Mesendoderm (in vitro differentiated cells): ENCODE measurements around the gene RIPOR1.

Experiments
- DNase-seq: peaks from one replicate; pipeline ENCODE4 v3.0.0; 2013
- H2AK5ac ChIP-seq: 2 replicates; pipeline ENCODE4 v1.6.1; 2013; ENCODE audit warnings: low read length, inconsistent platforms
- H2BK120ac ChIP-seq: 2 replicates; pipeline ENCODE4 v1.6.1; 2013; ENCODE audit warnings: low read depth, mild to moderate bottlenecking, low read length, moderate library complexity, mixed read lengths
- H2BK15ac ChIP-seq: replicated peaks from 2 replicates; pipeline ENCODE4 v1.6.1; 2013; ENCODE audit warnings: low read depth, mild to moderate bottlenecking, moderate library complexity
- H2BK5ac ChIP-seq: 2 replicates; pipeline ENCODE4 v1.6.1; 2013; ENCODE audit warnings: low read length, inconsistent platforms
- H3K18ac ChIP-seq: 2 replicates; pipeline ENCODE4 v1.6.1; 2013; ENCODE audit warnings: mild to moderate bottlenecking, low read length, mixed read lengths
- H3K23ac ChIP-seq: one replicate; pipeline ENCODE4 v1.6.1; 2013; ENCODE audit warnings: low read length
- H3K27ac ChIP-seq: 2 replicates; pipeline ENCODE4 v1.5.1; 2013; ENCODE audit warnings: low read depth, mild to moderate bottlenecking, inconsistent platforms, low read length, moderate library complexity
- H3K27me3 ChIP-seq: 2 replicates; pipeline ENCODE4 v1.6.1; 2013; ENCODE audit warnings: low read length, control low read depth, mild to moderate bottlenecking, inconsistent platforms; ENCODE audit not compliant: insufficient read depth, poor library complexity
- H3K36me3 ChIP-seq: 2 replicates; pipeline ENCODE4 v1.6.1; 2013; ENCODE audit warnings: low read length, inconsistent platforms; ENCODE audit not compliant: control insufficient read depth, insufficient read depth
- H3K4ac ChIP-seq: one replicate; pipeline ENCODE4 v1.6.1; 2013; ENCODE audit warnings: low read depth, mild to moderate bottlenecking, low read length, moderate library complexity
- H3K4me1 ChIP-seq: 2 replicates; pipeline ENCODE4 v1.6.1; 2013; ENCODE audit warnings: low read depth, low read length, inconsistent platforms; ENCODE audit not compliant: control insufficient read depth
- H3K4me2 ChIP-seq: 2 replicates; pipeline ENCODE4 v1.6.1; 2013; ENCODE audit warnings: low read length
- H3K4me3 ChIP-seq: 2 replicates; pipeline ENCODE4 v1.5.1; 2013; ENCODE audit warnings: mild to moderate bottlenecking, low read length
- H3K56ac ChIP-seq: one replicate; pipeline ENCODE4 v1.6.1; 2013; ENCODE audit warnings: low read length
- H3K79me1 ChIP-seq: 2 replicates; pipeline ENCODE4 v1.6.1; 2013; ENCODE audit warnings: low read length, inconsistent platforms
- H3K79me2 ChIP-seq: 2 replicates; pipeline ENCODE4 v1.6.1; 2013; ENCODE audit warnings: mild to moderate bottlenecking, low read length; ENCODE audit not compliant: control insufficient read depth, insufficient read depth
- H3K9ac ChIP-seq: 2 replicates; pipeline ENCODE4 v1.6.1; 2013; ENCODE audit warnings: low read length, inconsistent platforms
- H4K5ac ChIP-seq: one replicate; pipeline ENCODE4 v1.6.1; 2013; ENCODE audit warnings: low read length
- H4K8ac ChIP-seq: one replicate; pipeline ENCODE4 v1.6.1; 2013; ENCODE audit warnings: low read depth, mild to moderate bottlenecking, control low read depth, low read length, moderate library complexity
- WGBS: extraction: QIAGEN DNeasy Blood & Tissue Kit; methylation state at CpG from one replicate; pipeline ENCODE4 v1.1.7; 2013; ENCODE audit warnings: low lambda C conversion rate, missing lambda C conversion rate; ENCODE audit not compliant: insufficient coverage; ENCODE audit errors: extremely low coverage; 5-methylcytosine and 5-hydroxymethylcytosine counted together

Gene RIPOR1

DNA sequence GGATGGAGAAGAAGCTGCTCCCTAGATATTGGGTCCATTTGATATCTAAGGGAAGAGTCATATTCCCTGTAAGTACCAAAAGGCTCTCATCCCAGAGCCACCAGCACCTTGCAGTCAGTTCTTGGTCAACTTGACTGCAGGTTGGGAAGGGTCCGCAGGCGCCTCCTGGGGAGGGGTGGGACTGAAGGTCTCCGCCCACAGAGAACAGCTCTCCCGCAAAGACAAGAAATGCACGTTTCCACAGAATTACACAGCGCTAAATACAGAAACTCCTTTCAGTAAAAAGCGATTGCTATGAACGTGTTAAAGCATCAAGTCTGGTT, 32.8 kb downstream of the RIPOR1 start:
- H3K18ac ChIP-seq, result peak overlapping the region; percentile 93
- peak overlapping the region; percentile 69 for H3K4me3 ChIP-seq
- H2BK5ac ChIP-seq, result peak overlapping the region; percentile 10
- no peak overlapping the region for H2BK15ac ChIP-seq
- H3K56ac ChIP-seq, result peak overlapping the region; percentile 91
- no CpG with 5 or more reads among the region's 8 CpGs for WGBS
- peaks cover 6% of the 10 kb centered on the region for H3K79me1 ChIP-seq
- H4K5ac ChIP-seq, result no peak overlapping the region
- H2AK5ac ChIP-seq, result no peak overlapping the region
- peaks cover 2% of the 10 kb centered on the region for H3K4me1 ChIP-seq
- peak overlapping the region; percentile 94 for H3K27ac ChIP-seq
- H3K79me2 ChIP-seq, result peaks cover 38% of the 10 kb centered on the region
- H2BK120ac ChIP-seq, result no peak overlapping the region
- no peak for DNase-seq
- H3K36me3 ChIP-seq, result no peaks in the 10 kb centered on the region
- H3K9ac ChIP-seq, result peak overlapping the region; percentile 84
- no peak overlapping the region for H3K4ac ChIP-seq
- no peaks in the 10 kb centered on the region for H3K27me3 ChIP-seq
- no peak overlapping the region for H3K23ac ChIP-seq
- peak overlapping the region; percentile 85 for H3K4me2 ChIP-seq
- peak overlapping the region; percentile 58 for H4K8ac ChIP-seq

DNA sequence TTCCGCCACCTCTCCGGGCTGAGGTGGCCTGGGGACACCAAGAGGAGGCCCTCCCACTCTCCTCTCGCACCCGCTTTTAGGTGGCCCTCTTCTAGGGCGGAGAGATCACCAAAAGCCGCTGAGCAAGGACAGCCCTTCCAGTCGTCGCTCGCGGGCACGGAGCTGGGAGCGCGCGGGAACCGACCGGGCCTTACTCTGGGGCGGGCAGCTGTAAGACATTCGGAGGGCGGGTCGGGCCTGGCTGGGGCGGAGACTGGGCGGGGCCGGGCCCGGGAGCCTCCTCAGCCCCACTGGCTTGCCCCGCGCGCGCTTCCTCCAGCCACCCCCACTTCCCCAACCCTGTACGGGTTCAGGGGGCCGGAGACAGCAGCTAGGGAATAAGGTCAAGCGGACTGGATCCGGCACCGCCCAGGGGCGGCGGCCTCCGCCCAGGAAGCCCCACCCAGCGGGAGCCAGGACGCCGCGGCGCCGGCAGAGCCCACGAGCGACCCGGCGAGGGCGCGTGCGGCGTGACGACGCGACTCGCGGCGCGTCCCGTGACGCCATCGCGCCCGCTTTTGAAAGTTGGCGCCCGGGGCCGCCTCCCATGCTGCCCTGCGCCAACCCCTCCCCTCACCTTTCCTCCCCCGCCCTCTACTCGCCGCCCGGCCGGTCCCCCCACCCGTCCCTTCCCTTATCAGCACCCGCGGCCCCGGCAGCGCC, 33.3 kb downstream of the RIPOR1 start:
- H3K4me1 ChIP-seq, result peaks cover 2% of the 10 kb centered on the region
- H3K4ac ChIP-seq, result no peak overlapping the region
- H3K79me2 ChIP-seq, result peaks cover 43% of the 10 kb centered on the region
- peak overlapping the region; percentile 100 for H3K27ac ChIP-seq
- peak overlapping the region; percentile 10 for H2BK5ac ChIP-seq
- H3K4me3 ChIP-seq, result peak overlapping the region; percentile 69
- H2AK5ac ChIP-seq, result no peak overlapping the region
- H4K8ac ChIP-seq, result peak overlapping the region; percentile 58
- no peak overlapping the region for H4K5ac ChIP-seq
- peak overlapping the region; percentile 85 for H3K4me2 ChIP-seq
- peaks cover 6% of the 10 kb centered on the region for H3K79me1 ChIP-seq
- H3K36me3 ChIP-seq, result no peaks in the 10 kb centered on the region
- no peaks in the 10 kb centered on the region for H3K27me3 ChIP-seq
- H2BK15ac ChIP-seq, result no peak overlapping the region
- H3K9ac ChIP-seq, result peak overlapping the region; percentile 88
- H3K18ac ChIP-seq, result peak overlapping the region; percentile 93
- no CpG with 5 or more reads among the region's 76 CpGs for WGBS
- no peak overlapping the region for H3K23ac ChIP-seq
- H3K56ac ChIP-seq, result peak overlapping the region; percentile 91
- H2BK120ac ChIP-seq, result no peak overlapping the region
- DNase-seq, result peak; percentile 98

DNA sequence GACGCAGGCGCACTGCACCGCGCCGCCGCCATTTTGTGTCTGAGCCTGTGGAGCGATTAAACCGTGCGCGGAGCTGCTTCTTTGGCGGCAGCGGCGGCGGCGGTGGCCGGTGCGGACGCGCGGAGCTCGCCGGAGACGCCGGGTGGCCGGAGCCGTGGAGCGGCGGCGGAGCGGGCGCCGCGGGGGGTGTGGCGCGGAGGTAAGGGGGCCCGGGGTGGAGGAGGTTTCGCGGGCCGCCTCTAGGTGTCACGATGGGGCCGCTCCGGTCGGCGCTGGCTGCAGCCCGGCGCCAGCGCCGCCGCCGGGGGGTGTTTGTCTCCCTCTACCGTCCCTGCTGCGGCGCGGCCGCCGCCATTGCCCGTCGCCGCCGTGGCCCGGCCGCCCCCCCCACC, 33.9 kb downstream of the RIPOR1 start, which contains the start of gene CTCF:
Gene CTCF, plus strand, starts transcription at position 1 of the 392 bp plus-strand sequence. CDS start 48,307 bp downstream, outside the sequence.
- H2BK120ac ChIP-seq, result peak within 1 kb of the TSS; percentile 76
- H2BK5ac ChIP-seq, result peak within 1 kb of the TSS; percentile 88
- no CpG with 5 or more reads among the region's 62 CpGs for WGBS

DNA sequence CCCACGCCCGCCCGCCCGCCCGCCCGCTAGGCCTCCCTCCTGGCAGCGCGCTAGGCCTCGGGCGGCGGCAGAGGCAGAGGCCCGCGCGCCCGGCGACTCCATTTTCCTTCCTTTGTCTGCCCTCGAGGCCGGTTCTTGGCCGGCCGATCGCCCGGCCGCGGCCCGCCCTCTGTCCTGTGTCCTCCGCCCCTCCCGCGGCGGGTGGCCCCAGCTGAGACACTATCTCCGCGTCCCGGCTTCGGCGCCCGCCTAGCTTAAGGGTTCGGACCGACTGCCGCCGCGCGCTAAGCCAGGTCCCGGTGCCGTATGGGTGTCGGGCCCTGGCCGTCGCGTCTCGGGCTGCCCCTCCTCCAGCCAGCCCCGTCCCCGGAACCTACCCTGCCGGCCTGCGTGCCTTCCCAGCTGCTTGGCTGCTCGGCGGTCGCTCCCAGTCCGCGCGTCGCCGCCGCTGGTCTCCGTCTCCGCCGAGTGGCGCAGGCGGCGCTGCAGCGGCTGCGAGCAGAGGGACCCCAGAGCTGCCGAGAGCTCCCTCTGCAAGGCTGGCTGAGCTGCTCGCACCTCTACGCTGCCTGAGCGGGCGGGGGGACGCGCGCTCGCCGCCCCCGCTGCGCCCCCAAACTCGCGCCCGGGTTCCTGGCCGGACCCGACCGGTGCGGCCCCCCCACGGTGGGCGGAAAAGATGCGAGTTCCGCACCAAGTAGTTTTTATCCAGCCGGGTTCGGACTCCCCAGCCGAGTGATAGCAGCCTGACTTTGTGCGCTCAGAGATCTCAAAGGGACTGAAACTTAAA, 34.5 kb downstream of the RIPOR1 start:
- no CpG with 5 or more reads among the region's 96 CpGs for WGBS
- Histone ChIP-seq H2BK5ac (peak overlapping the region; percentile 88), H4K5ac (no peak overlapping the region), H2BK120ac (peak overlapping the region; percentile 10), H3K79me2 (peaks cover 54% of the 10 kb centered on the region), H2AK5ac (no peak overlapping the region), H3K79me1 (peaks cover 6% of the 10 kb centered on the region), H3K27ac (peak overlapping the region; percentile 100), H3K4me1 (peaks cover 2% of the 10 kb centered on the region), H4K8ac (no peak overlapping the region), H2BK15ac (no peak overlapping the region), H3K36me3 (no peaks in the 10 kb centered on the region), H3K56ac (peak overlapping the region; percentile 98), H3K27me3 (no peaks in the 10 kb centered on the region), H3K23ac (peak overlapping the region; percentile 15), H3K4me2 (peak overlapping the region; percentile 77), H3K4me3 (peak overlapping the region; percentile 77), H3K9ac (peak overlapping the region; percentile 98), H3K18ac (peak overlapping the region; percentile 91), H3K4ac (peak overlapping the region; percentile 99)
- DNase-seq, result peak; percentile 79

More for the DNA sequence above, 33.9 kb downstream of the RIPOR1 start, which contains the start of gene CTCF:
- no peak within 1 kb of the TSS for H2BK15ac ChIP-seq
- peak within 1 kb of the TSS; percentile 77 for H3K4me3 ChIP-seq
- H3K36me3 ChIP-seq, result no peaks in the 10 kb centered on the region
- H3K4me1 ChIP-seq, result peaks cover 2% of the 10 kb centered on the region
- H3K27ac ChIP-seq, result peak within 1 kb of the TSS; percentile 100
- peak within 1 kb of the TSS; percentile 85 for H3K4me2 ChIP-seq
- H3K79me2 ChIP-seq, result peaks cover 48% of the 10 kb centered on the region
- H3K18ac ChIP-seq, result peak within 1 kb of the TSS; percentile 93
- no peak within 1 kb of the TSS for H2AK5ac ChIP-seq
- H4K5ac ChIP-seq, result no peak within 1 kb of the TSS
- H3K9ac ChIP-seq, result peak within 1 kb of the TSS; percentile 98
- peak; percentile 80 for DNase-seq
- peaks cover 6% of the 10 kb centered on the region for H3K79me1 ChIP-seq
- H3K23ac ChIP-seq, result peak within 1 kb of the TSS; percentile 15
- H4K8ac ChIP-seq, result peak within 1 kb of the TSS; percentile 58
- H3K56ac ChIP-seq, result peak within 1 kb of the TSS; percentile 98
- peak within 1 kb of the TSS; percentile 99 for H3K4ac ChIP-seq
- no peaks in the 10 kb centered on the region for H3K27me3 ChIP-seq

DNA sequence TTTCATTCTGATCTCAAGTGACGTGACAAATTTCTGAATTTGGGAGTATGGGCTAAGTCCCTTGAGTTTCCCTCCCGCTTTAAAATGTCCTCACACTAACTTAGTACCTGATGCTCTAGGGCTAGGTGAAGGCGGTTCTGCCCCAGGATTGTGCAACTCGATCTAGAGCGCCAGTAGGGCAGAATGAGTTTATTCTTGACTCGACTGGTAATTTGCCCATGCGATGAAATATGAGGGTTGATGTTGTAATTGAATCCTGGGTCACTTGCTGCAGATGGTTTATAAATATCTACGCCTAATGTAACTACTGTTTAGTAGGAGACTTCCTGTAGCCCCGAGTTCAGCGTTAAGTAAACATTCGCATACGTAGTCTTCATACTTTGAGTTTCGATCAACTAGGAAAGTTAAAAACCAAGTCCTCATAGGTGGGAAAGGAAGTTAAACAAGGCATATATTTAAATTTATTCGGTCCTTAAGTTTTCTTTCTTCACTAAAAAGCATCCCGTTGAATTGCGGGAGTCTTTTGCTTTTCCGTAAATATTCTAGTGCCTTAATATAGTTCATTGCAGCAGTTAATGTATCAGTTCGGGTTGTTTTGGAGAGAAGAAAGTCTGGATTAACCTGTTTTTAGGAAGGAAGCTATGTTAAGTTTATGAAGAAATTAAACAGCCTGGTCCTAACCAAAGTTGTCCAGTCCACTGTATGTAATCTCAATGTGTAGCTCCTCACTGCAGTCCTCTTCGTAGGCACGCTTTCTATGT, 35.3 kb downstream of the RIPOR1 start:
- H2BK120ac ChIP-seq, result no peak overlapping the region
- H3K9ac ChIP-seq, result peak overlapping the region; percentile 98
- H3K4me3 ChIP-seq, result peak overlapping the region; percentile 77
- H3K79me2 ChIP-seq, result peaks cover 62% of the 10 kb centered on the region
- no peak overlapping the region for H2BK15ac ChIP-seq
- H2AK5ac ChIP-seq, result no peak overlapping the region
- H3K27ac ChIP-seq, result peak overlapping the region; percentile 100
- WGBS, result no CpG with 5 or more reads among the region's 20 CpGs
- no peak overlapping the region for H2BK5ac ChIP-seq
- H3K23ac ChIP-seq, result no peak overlapping the region
- no peak overlapping the region for H4K8ac ChIP-seq
- peak overlapping the region; percentile 77 for H3K4me2 ChIP-seq
- H3K4ac ChIP-seq, result peak overlapping the region; percentile 99
- H4K5ac ChIP-seq, result no peak overlapping the region
- H3K36me3 ChIP-seq, result no peaks in the 10 kb centered on the region
- H3K56ac ChIP-seq, result peak overlapping the region; percentile 98
- peak overlapping the region; percentile 91 for H3K18ac ChIP-seq
- peaks cover 6% of the 10 kb centered on the region for H3K79me1 ChIP-seq
- H3K4me1 ChIP-seq, result peaks cover 2% of the 10 kb centered on the region
- no peaks in the 10 kb centered on the region for H3K27me3 ChIP-seq
- peak; percentile 41 for DNase-seq
